GM12878 (cell line): ENCODE results near the gene CD52. TPM values are rescaled to one million over a fixed set of nuclear protein-coding genes. Genes with fewer than 3 reads are reported as not detected.

Source experiments
- ATAC-seq: fragments of 200-7000 bp; cut with Tn5 transposase; 3 replicates; pipeline ENCODE4 v1.9.1; 2020; ENCODE audit warnings: mild to moderate bottlenecking, moderate library complexity
- BruUV-seq: library from RNA; stranded (reverse); fragments of 400-500 nt; replicated peaks from 2 replicates; lab custom pipeline; 2021; lab: Mats Ljungman, UMichigan
- CTCF ChIA-PET: fragments of 300-600 bp; sonication (Branson Sonifier 250); formaldehyde crosslinking; extraction: SDS; loops from one replicate; lab custom pipeline; 2021; ENCODE audit warnings: inconsistent platforms; lab: Yijun Ruan, JAX
- POLR2A ChIA-PET: fragments of 350-600 bp; formaldehyde crosslinking; extraction: SDS; loops from one replicate; lab custom pipeline; 2021; ENCODE audit warnings: inconsistent platforms; lab: Charles Lee
- RAD21 ChIA-PET: fragments of 300-600 bp; sonication (Branson Sonifier 250); formaldehyde crosslinking; loops from one replicate; lab custom pipeline; 2023; ENCODE audit warnings: antibody characterized with exemption; ENCODE audit not compliant: unreplicated experiment; lab: Charles Lee
- SMC1A ChIA-PET: fragments of 300-600 bp; sonication (Branson Sonifier 250); formaldehyde crosslinking; loops from one replicate; lab custom pipeline; 2023; ENCODE audit not compliant: unreplicated experiment, uncharacterized antibody; lab: Charles Lee
- DNase-seq: peaks from one replicate; pipeline ENCODE4 v3.0.0-alpha.2; 2011; ENCODE audit warnings: low read depth, low spot score
- FAIRE-seq: peaks from 3 replicates; lab custom pipeline; 2011; peaks lifted over from hg19 to GRCh38; lab: Jason Lieb, UNC
- H2AFZ ChIP-seq: 2 replicates; pipeline ENCODE4 v1.6.0; 2011; ENCODE audit warnings: low read depth, low read length, control low read depth; ENCODE audit not compliant: control insufficient read depth
- H3K27ac ChIP-seq: 2 replicates; pipeline ENCODE4 v1.5.1; 2011; ENCODE audit warnings: control low read depth; ENCODE audit not compliant: control insufficient read depth, insufficient read depth
- H3K27me3 ChIP-seq, 2 experiments: replicated peaks in 1 of 2; 2 replicates each; pipeline versions ENCODE4 v1.6.0 to v1.6.1; 2011; ENCODE audit warnings: low read length in 1 of 2; ENCODE audit not compliant: control insufficient read depth in 2 of 2, insufficient read depth in 2 of 2
- H3K36me3 ChIP-seq, 2 experiments: 2 replicates each; pipeline ENCODE4 v1.5.1; 2011; ENCODE audit warnings: low read length in 1 of 2; ENCODE audit not compliant: control insufficient read depth in 2 of 2, insufficient read depth in 2 of 2
- H3K4me1 ChIP-seq: 2 replicates; pipeline ENCODE4 v1.6.1; 2011; ENCODE audit warnings: mild to moderate bottlenecking, low read length, moderate library complexity, mixed read lengths; ENCODE audit not compliant: control insufficient read depth, insufficient read depth
- H3K4me2 ChIP-seq: 2 replicates; pipeline ENCODE4 v1.6.0; 2011; ENCODE audit warnings: control low read depth; ENCODE audit not compliant: control insufficient read depth, insufficient read depth
- H3K4me3 ChIP-seq: fragments of 200-600 bp; sonication (generic); 2 replicates; pipeline ENCODE4 v1.5.1; 2016
- H3K79me2 ChIP-seq: 2 replicates; pipeline ENCODE4 v1.6.0; 2011; ENCODE audit warnings: low read length; ENCODE audit not compliant: control insufficient read depth, insufficient read depth
- H3K9ac ChIP-seq: 2 replicates; pipeline ENCODE4 v1.8.0; 2011; ENCODE audit warnings: low read length, control low read depth, mixed read lengths; ENCODE audit not compliant: control insufficient read depth, insufficient read depth
- H3K9me3 ChIP-seq: replicated peaks from 3 replicates; pipeline ENCODE4 v1.5.1; 2011; ENCODE audit warnings: mild to moderate bottlenecking, low read length; ENCODE audit not compliant: control insufficient read depth, insufficient read depth
- H4K20me1 ChIP-seq: 2 replicates; pipeline ENCODE4 v1.6.0; 2011; ENCODE audit not compliant: control insufficient read depth, insufficient read depth
- BCL11A ChIP-seq: IDR thresholded peaks from 2 replicates; pipeline ENCODE4 v1.6.1; 2011; ENCODE audit warnings: low read depth, low read length
- EP300 ChIP-seq, 2 experiments: fragments of 150-350 bp in 1 of 2; IDR thresholded peaks; 2 replicates each; pipeline ENCODE4 v1.6.1; 2011 to 2012; ENCODE audit warnings: low read depth in 2 of 2, low read length in 2 of 2, borderline replicate concordance in 1 of 2, improper control_type of control experiment in 1 of 2, inconsistent platforms in 1 of 2; ENCODE audit not compliant: control insufficient read depth in 1 of 2
- MTA3 ChIP-seq: IDR thresholded peaks from 2 replicates; pipeline ENCODE4 v1.6.1; 2012; ENCODE audit warnings: low read length, inconsistent platforms, borderline replicate concordance
- PML ChIP-seq: IDR thresholded peaks from 2 replicates; pipeline ENCODE4 v1.6.1; 2012; ENCODE audit warnings: low read length, inconsistent platforms
- SPI1 ChIP-seq: IDR thresholded peaks from 2 replicates; pipeline ENCODE4 v1.6.1; 2011; ENCODE audit warnings: low read depth, mild to moderate bottlenecking, low read length, moderate library complexity, borderline replicate concordance; ENCODE audit not compliant: insufficient read depth
- SRF ChIP-seq, 2 experiments: IDR thresholded peaks; 2 replicates each; pipeline ENCODE4 v1.6.1; 2011; ENCODE audit warnings: low read depth in 2 of 2, low read length in 2 of 2, mild to moderate bottlenecking in 1 of 2, moderate library complexity in 1 of 2
- YBX1 ChIP-seq: fragments of 450-650 bp; IDR thresholded peaks from 2 replicates; pipeline ENCODE4 v1.6.1; 2016; ENCODE audit warnings: antibody characterized with exemption
- ZBTB11 ChIP-seq: fragments of 450-650 bp; formaldehyde crosslinking; IDR thresholded peaks from 2 replicates; pipeline ENCODE4 v1.5.0; 2022; ENCODE audit warnings: mild to moderate bottlenecking, missing genetic modification characterization
- ZZZ3 ChIP-seq: IDR thresholded peaks from 2 replicates; pipeline ENCODE4 v1.6.1; 2011; ENCODE audit warnings: low read depth; ENCODE audit not compliant: control insufficient read depth, insufficient read length
- WGBS: methylation state at CpG from one replicate; pipeline ENCODE4 v1.1.6; 2016; ENCODE audit warnings: low lambda C conversion rate; ENCODE audit not compliant: insufficient replicate concordance, insufficient coverage; ENCODE audit errors: missing lambda C conversion rate; 5-methylcytosine and 5-hydroxymethylcytosine counted together
- in situ Hi-C: fragments of 300-500 bp; cut with MboI; formaldehyde crosslinking; loops from 9 replicates; pipeline ENCODE4 v1.14.3; 2018; ENCODE audit warnings: mixed read lengths
- intact Hi-C: fragments of 100-400 bp; cut with micrococcal nuclease; formaldehyde crosslinking; loops from one replicate; pipeline ENCODE4 v1.14.2; 2022; ENCODE audit not compliant: unreplicated experiment
- polyA plus RNA-seq, 11 experiments: library from polyadenylated mRNA; depleted of rRNA in 4 of 11; unstranded in 6 of 11; stranded (reverse) in 5 of 11; fragments of >200 nt; fragmentation: Nextera tagmentation in 4 of 11; fragmentation: Illumina TruSeq in 1 of 11; extraction: Ambion mirVana in 4 of 11; extraction: Trizol in 1 of 11; gene quantifications; 1 replicate in 1 of 11; 2 replicates in 10 of 11; pipeline versions ENCODE4 v1.2.1 to v1.2.3, GENCODE V29; 2011 to 2016; ENCODE audit warnings: inconsistent platforms in 2 of 11, missing spikeins in 2 of 11, low read depth in 1 of 11
- total RNA-seq, 4 experiments: library from RNA; depleted of rRNA in 3 of 4; stranded (reverse); fragments of >200 nt in 3 of 4; fragmentation: Illumina TruSeq in 1 of 4; extraction: Trizol in 1 of 4; gene quantifications; 2 replicates each; pipeline versions ENCODE4 v1.2.1 to v1.2.3, GENCODE V29; 2013 to 2021

CD52 gene
- total and polyA plus RNA-seq, 10 of the 15 experiments (the other 5 are each of a cell fraction or from before 2014, with no cell fraction given): 237 to 2,736 (median 532) TPM

- BruUV-seq: no TSS peak
- ChIA-PET RAD21 (no interaction called here), POLR2A (interaction anchor here (0.6 kb wide), 1 partner anchor 28 kb away, joined by 3 read pairs; no protein-coding TSS in a partner anchor), CTCF (interaction anchor here (0.6 kb wide), 1 partner anchor 199 kb away, joined by 3 read pairs; no protein-coding TSS in a partner anchor), SMC1A (interaction anchor here (1.5 kb wide), 1 partner anchor 49 kb away, joined by 3 read pairs; no protein-coding TSS in a partner anchor)
- Histone ChIP-seq H3K36me3 (no peaks in the 10 kb centered on the region), H3K4me2 (no peak overlapping the region), H3K9me3 (no peaks in the 10 kb centered on the region; the same call in 2 of the 3 replicates), H3K79me2 (no peaks in the 10 kb centered on the region), H3K27me3 (peaks cover 0 to 1% of the 10 kb centered on the region in 2 experiments; a peak in 1 of 4 replicates), H3K4me1 (no peaks in the 10 kb centered on the region; the same call in 1 of the 2 replicates), H3K9ac (no peak overlapping the region)
- DNase-seq: no peak
- ATAC-seq: no peak
- WGBS: 13% methylated on average over 4 of the region's 4 CpGs
- intact Hi-C loops (loop anchor here (10.0 kb wide), 1 partner anchor 47 kb away; the partner anchor contains the start of gene LIN28A), in situ Hi-C loops (no loop called here)
- no peak for FAIRE-seq
- TF ChIP-seq PML (no peak), ZZZ3 (no peak), YBX1 (no peak), MTA3 (no peak), BCL11A (no peak), EP300 (IDR thresholded peaks at IDR 0.05; ENCODE audit: borderline replicate concordance in 1 of 2, control insufficient read depth in 1 of 2, low read depth in 2 of 2, low read length in 2 of 2) (no peak), ZBTB11 (CRISPR knock-in tag) (no peak), SRF (IDR thresholded peaks at IDR 0.05; ENCODE audit: low read depth in 2 of 2, low read length in 2 of 2) (no peak), SPI1 (no peak)
- TF ChIP-seq, all 136 proteins: peak for 0
- no peak overlapping the region for H3K4me3 ChIP-seq
- no peak overlapping the region for H3K27ac ChIP-seq
- H4K20me1 ChIP-seq: no peaks in the 10 kb centered on the region
- no peak overlapping the region for H2AFZ ChIP-seq
These were observed 50.2 kb downstream of the CD52 start for GRCh38 chr1:26368006-26368405.
